ENCODE measurements around the gene WAC.

DNA sequence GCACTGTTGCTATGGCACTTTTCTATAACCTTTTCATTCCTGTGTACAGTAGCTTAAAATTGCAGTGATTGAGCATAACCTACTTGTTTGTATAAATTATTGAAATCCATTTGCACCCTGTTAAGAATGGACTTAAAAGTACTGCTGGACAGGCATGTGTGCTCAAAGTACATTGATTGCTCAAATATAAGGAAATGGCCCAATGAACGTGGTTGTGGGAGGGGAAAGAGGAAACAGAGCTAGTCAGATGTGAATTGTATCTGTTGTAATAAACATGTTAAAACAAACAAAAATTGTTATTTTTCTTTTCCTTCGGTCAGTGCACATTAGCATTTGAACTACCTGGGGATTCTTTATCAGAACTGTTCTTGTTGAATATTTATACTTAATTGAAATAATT is 87.3 kb downstream of the WAC start:
- TF ChIP-seq CTCF (conservative IDR thresholded peaks at IDR 0.05): no peak
- TF ChIP-seq EZH2 (IDR thresholded peaks at IDR 0.05; ENCODE audit: low read depth): no peak

Measured in PC-9 (cell line).